SK-N-SH treated with all-trans-retinoic acid at 6 μM for 48 hours (cell line): Measurements from ENCODE around the gene MNAT1.
A peak's percentile ranks its signal among the peaks of the same experiment; 100 is the strongest.

Source experiments
- ATAC-seq: fragments of 200-7000 bp; cut with Tn5 transposase; 3 replicates; pipeline ENCODE4 v1.9.1; 2020; ENCODE audit warnings: mild to moderate bottlenecking, moderate library complexity
- ARNTL ChIP-seq: fragments of 450-650 bp; formaldehyde crosslinking; IDR thresholded peaks from 2 replicates; pipeline ENCODE4 v1.5.0; 2020; ENCODE audit warnings: low read depth, mild to moderate bottlenecking, moderate library complexity, borderline replicate concordance
- BACH2 ChIP-seq: fragments of 250-450 bp; sonication (Bioruptor Pico); IDR thresholded peaks from 2 replicates; pipeline ENCODE4 v1.9.0; 2021; ENCODE audit warnings: mild to moderate bottlenecking, borderline replicate concordance
- CREB5 ChIP-seq: fragments of 250-450 bp; sonication (Bioruptor Pico); IDR thresholded peaks from 2 replicates; pipeline ENCODE4 v1.5.1; 2020; ENCODE audit warnings: low read depth, mild to moderate bottlenecking, moderate library complexity
- CSDC2 ChIP-seq: fragments of 250-450 bp; sonication (Bioruptor Pico); IDR thresholded peaks from 2 replicates; pipeline ENCODE4 v1.5.0; 2020; ENCODE audit warnings: mild to moderate bottlenecking, moderate library complexity
- ESRRG ChIP-seq: fragments of 250-450 bp; sonication (Bioruptor Pico); IDR thresholded peaks from 2 replicates; pipeline ENCODE4 v1.6.1; 2021; ENCODE audit warnings: mild to moderate bottlenecking
- GLIS3 ChIP-seq: fragments of 250-450 bp; sonication (Bioruptor Pico); IDR thresholded peaks from 2 replicates; pipeline ENCODE4 v1.5.0; 2020; ENCODE audit warnings: mild to moderate bottlenecking, moderate library complexity
- ISL1 ChIP-seq: fragments of 250-450 bp; sonication (Bioruptor Pico); IDR thresholded peaks from 2 replicates; pipeline ENCODE4 v2.1.2; 2022; ENCODE audit warnings: mild to moderate bottlenecking, moderate library complexity
- OSR1 ChIP-seq: fragments of 250-450 bp; sonication (Bioruptor Pico); IDR thresholded peaks from 2 replicates; pipeline ENCODE4 v1.8.0; 2022; ENCODE audit warnings: moderate library complexity, mild to moderate bottlenecking, inconsistent platforms
- PATZ1 ChIP-seq: fragments of 250-450 bp; sonication (Bioruptor Pico); IDR thresholded peaks from 2 replicates; pipeline ENCODE4 v1.8.0; 2020; ENCODE audit warnings: mild to moderate bottlenecking, moderate library complexity, borderline replicate concordance
- PPARA ChIP-seq: fragments of 250-450 bp; sonication (Bioruptor Pico); IDR thresholded peaks from 2 replicates; pipeline ENCODE4 v1.5.0; 2020; ENCODE audit warnings: mild to moderate bottlenecking, borderline replicate concordance
- RARB ChIP-seq: fragments of 250-450 bp; sonication (Bioruptor Pico); IDR thresholded peaks from 2 replicates; pipeline ENCODE4 v1.8.0; 2021; ENCODE audit warnings: mild to moderate bottlenecking, moderate library complexity
- SNAI2 ChIP-seq: fragments of 250-450 bp; sonication (Bioruptor Pico); IDR thresholded peaks from 2 replicates; pipeline ENCODE4 v1.5.0; 2020; ENCODE audit warnings: mild to moderate bottlenecking, moderate library complexity
- TCF4 ChIP-seq: fragments of 250-450 bp; sonication (Bioruptor Pico); IDR thresholded peaks from 2 replicates; pipeline ENCODE4 v1.8.0; 2021; ENCODE audit warnings: mild to moderate bottlenecking, moderate library complexity, borderline replicate concordance
- TOX ChIP-seq: fragments of 250-450 bp; sonication (Bioruptor Pico); IDR thresholded peaks from 2 replicates; pipeline ENCODE4 v1.8.0; 2021; ENCODE audit warnings: mild to moderate bottlenecking, moderate library complexity, borderline replicate concordance
- TSHZ2 ChIP-seq: fragments of 250-450 bp; sonication (Bioruptor Pico); IDR thresholded peaks from 2 replicates; pipeline ENCODE4 v1.5.0; 2020; ENCODE audit warnings: mild to moderate bottlenecking, moderate library complexity
- ZC3H10 ChIP-seq: fragments of 250-450 bp; sonication (Bioruptor Pico); IDR thresholded peaks from 2 replicates; pipeline ENCODE4 v1.5.1; 2021; ENCODE audit warnings: mild to moderate bottlenecking, moderate library complexity
- ZFP3 ChIP-seq: fragments of 250-450 bp; sonication (Bioruptor Pico); IDR thresholded peaks from 2 replicates; pipeline ENCODE4 v1.5.0; 2020; ENCODE audit warnings: mild to moderate bottlenecking, moderate library complexity
- ZFP30 ChIP-seq: fragments of 450-650 bp; formaldehyde crosslinking; IDR thresholded peaks from 2 replicates; pipeline ENCODE4 v1.5.0; 2022; ENCODE audit warnings: mild to moderate bottlenecking, moderate library complexity
- ZNF70 ChIP-seq: fragments of 450-650 bp; formaldehyde crosslinking; IDR thresholded peaks from 2 replicates; pipeline ENCODE4 v1.5.0; 2020; ENCODE audit warnings: mild to moderate bottlenecking, moderate library complexity
- ZNF8 ChIP-seq: fragments of 450-650 bp; formaldehyde crosslinking; IDR thresholded peaks from 2 replicates; pipeline ENCODE4 v1.5.0; 2020; ENCODE audit warnings: mild to moderate bottlenecking, moderate library complexity
- TF ChIP-seq, protein P1 (sequence below): fragments of 250-450 bp; sonication (Bioruptor Pico); IDR thresholded peaks from 2 replicates; pipeline ENCODE4 v1.8.0; 2021; ENCODE audit warnings: low read depth, mild to moderate bottlenecking, moderate library complexity, borderline replicate concordance
- TF ChIP-seq, protein P2 (sequence below): fragments of 250-450 bp; sonication (Bioruptor Pico); IDR thresholded peaks from 2 replicates; pipeline ENCODE4 v1.5.1; 2021; ENCODE audit warnings: mild to moderate bottlenecking, moderate library complexity

MNAT1 gene

GRCh38 chr14:60867503-60868172 is 133.1 kb downstream of the MNAT1 start:
- no peak for ATAC-seq
- no peak for TF ChIP-seq PATZ1 (CRISPR knock-in tag)
- TF ChIP-seq ZNF8: no peak
- TF ChIP-seq TOX: no peak
- no peak for TF ChIP-seq CSDC2 (CRISPR knock-in tag)
- TF ChIP-seq ZFP3 (CRISPR knock-in tag): no peak
- no peak for TF ChIP-seq ESRRG (CRISPR knock-in tag)
- TF ChIP-seq ZFP30 (CRISPR knock-in tag): no peak
- TF ChIP-seq, protein P1, sequence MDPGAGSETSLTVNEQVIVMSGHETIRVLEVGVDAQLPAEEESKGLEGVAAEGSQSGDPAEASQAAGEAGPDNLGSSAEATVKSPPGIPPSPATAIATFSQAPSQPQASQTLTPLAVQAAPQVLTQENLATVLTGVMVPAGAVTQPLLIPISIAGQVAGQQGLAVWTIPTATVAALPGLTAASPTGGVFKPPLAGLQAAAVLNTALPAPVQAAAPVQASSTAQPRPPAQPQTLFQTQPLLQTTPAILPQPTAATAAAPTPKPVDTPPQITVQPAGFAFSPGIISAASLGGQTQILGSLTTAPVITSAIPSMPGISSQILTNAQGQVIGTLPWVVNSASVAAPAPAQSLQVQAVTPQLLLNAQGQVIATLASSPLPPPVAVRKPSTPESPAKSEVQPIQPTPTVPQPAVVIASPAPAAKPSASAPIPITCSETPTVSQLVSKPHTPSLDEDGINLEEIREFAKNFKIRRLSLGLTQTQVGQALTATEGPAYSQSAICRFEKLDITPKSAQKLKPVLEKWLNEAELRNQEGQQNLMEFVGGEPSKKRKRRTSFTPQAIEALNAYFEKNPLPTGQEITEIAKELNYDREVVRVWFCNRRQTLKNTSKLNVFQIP (CRISPR knock-in tag): no peak

- no peak for ATAC-seq
- TF ChIP-seq TSHZ2 (CRISPR knock-in tag) (no peak), ARNTL (CRISPR knock-in tag) (no peak), PPARA (CRISPR knock-in tag) (no peak), CREB5 (CRISPR knock-in tag) (no peak), TCF4 (CRISPR knock-in tag) (no peak), ZNF70 (CRISPR knock-in tag) (no peak), TOX (no peak), ZFP30 (CRISPR knock-in tag) (no peak), CSDC2 (CRISPR knock-in tag) (no peak), ZFP3 (CRISPR knock-in tag) (no peak), ZC3H10 (CRISPR knock-in tag) (no peak), GLIS3 (CRISPR knock-in tag) (no peak), SNAI2 (CRISPR knock-in tag) (no peak), RARB (CRISPR knock-in tag) (no peak)
- TF ChIP-seq, protein P2, sequence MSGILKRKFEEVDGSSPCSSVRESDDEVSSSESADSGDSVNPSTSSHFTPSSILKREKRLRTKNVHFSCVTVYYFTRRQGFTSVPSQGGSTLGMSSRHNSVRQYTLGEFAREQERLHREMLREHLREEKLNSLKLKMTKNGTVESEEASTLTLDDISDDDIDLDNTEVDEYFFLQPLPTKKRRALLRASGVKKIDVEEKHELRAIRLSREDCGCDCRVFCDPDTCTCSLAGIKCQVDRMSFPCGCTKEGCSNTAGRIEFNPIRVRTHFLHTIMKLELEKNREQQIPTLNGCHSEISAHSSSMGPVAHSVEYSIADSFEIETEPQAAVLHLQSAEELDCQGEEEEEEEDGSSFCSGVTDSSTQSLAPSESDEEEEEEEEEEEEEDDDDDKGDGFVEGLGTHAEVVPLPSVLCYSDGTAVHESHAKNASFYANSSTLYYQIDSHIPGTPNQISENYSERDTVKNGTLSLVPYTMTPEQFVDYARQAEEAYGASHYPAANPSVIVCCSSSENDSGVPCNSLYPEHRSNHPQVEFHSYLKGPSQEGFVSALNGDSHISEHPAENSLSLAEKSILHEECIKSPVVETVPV (CRISPR knock-in tag): no peak
- TF ChIP-seq, all 23 proteins: peak for 0
Measured at GRCh38 chr14:60878121-60878520, 143.6 kb downstream of the MNAT1 start.

- no peak for TF ChIP-seq ZFP30 (CRISPR knock-in tag)
- TF ChIP-seq ZFP3 (CRISPR knock-in tag): no peak
- no peak for TF ChIP-seq RARB (CRISPR knock-in tag)
- no peak for TF ChIP-seq GLIS3 (CRISPR knock-in tag)
- no peak for ATAC-seq
Measured at GRCh38 chr14:60878536-60878935, 144.0 kb downstream of the MNAT1 start.

DNA sequence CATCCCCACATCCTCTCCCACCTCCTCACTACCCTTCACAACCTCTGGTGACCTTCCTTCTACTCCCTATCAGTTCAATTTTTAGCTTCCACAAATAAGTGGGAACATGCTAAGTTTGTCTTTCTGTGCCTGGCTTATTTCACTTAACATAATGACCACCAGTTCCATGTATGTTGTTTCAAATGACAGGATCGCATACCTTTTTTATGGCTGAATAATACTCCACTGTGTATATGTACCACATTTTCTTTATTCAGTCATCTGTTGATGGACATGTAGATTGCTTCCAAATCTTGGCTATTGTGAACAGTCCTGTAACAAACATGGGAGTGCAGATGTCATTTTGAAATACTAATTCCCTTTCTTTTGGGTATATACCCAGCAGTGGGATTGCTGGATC is 147.7 kb downstream of the MNAT1 start:
- ATAC-seq: no peak

More for the DNA sequence above, 147.7 kb downstream of the MNAT1 start:
- TF ChIP-seq ZNF8: peak; percentile 56
- TF ChIP-seq ZFP30 (CRISPR knock-in tag): no peak
- TF ChIP-seq, protein P1 (CRISPR knock-in tag): no peak
- no peak for TF ChIP-seq TSHZ2 (CRISPR knock-in tag)
- TF ChIP-seq ZC3H10 (CRISPR knock-in tag): no peak
- no peak for TF ChIP-seq ISL1 (CRISPR knock-in tag)
- TF ChIP-seq BACH2 (CRISPR knock-in tag): no peak
- TF ChIP-seq OSR1 (CRISPR knock-in tag): no peak
